ENCODE results near the gene SHC4. TPM values are rescaled to one million over a fixed set of nuclear protein-coding genes. Genes with fewer than 3 reads are reported as not detected.

The SHC4 gene
- total and polyA plus RNA-seq, 2 of the 8 experiments (the other 6 are each of a cell fraction or from before 2014, with no cell fraction given) = 0.15 to 0.30 TPM

GRCh38 chr15:48851956-48852355 is 111.8 kb downstream of the SHC4 start (continued):
- TF ChIP-seq EP300 (IDR thresholded peaks at IDR 0.05; ENCODE audit: borderline replicate concordance in 1 of 2, low read depth in 2 of 2, low read length in 2 of 2) (no peak), GTF2F1 (IDR thresholded peaks at IDR 0.05; ENCODE audit: borderline replicate concordance, low read depth, low read length) (no peak), CREB1 (IDR thresholded peaks at IDR 0.05) (no peak), POU5F1 (IDR thresholded peaks at IDR 0.05; ENCODE audit: low read depth, low read length) (no peak)
